Ishikawa (cell line): Measurements from ENCODE around the gene KCNH5.

ENCODE experiments used
- EP300 ChIP-seq: IDR thresholded peaks from 2 replicates; pipeline ENCODE4 v1.6.1; 2012; ENCODE audit warnings: borderline replicate concordance
- FOXM1 ChIP-seq: IDR thresholded peaks from 2 replicates; pipeline ENCODE4 v1.6.1; 2012; ENCODE audit warnings: low read depth, borderline replicate concordance
- RAD21 ChIP-seq: IDR thresholded peaks from 2 replicates; pipeline ENCODE4 v1.6.1; 2012; ENCODE audit warnings: low read depth
- TAF1 ChIP-seq: IDR thresholded peaks from 2 replicates; pipeline ENCODE4 v1.6.1; 2012; ENCODE audit warnings: low read depth, mild to moderate bottlenecking
- YY1 ChIP-seq: IDR thresholded peaks from 2 replicates; pipeline ENCODE4 v1.6.1; 2012; ENCODE audit warnings: low read depth
- TF ChIP-seq, protein P1 (sequence below): IDR thresholded peaks from 2 replicates; pipeline ENCODE4 v1.6.1; 2012
- TF ChIP-seq, protein P2 (sequence below): IDR thresholded peaks from 2 replicates; pipeline ENCODE4 v1.6.1; 2012; ENCODE audit warnings: low read depth, mild to moderate bottlenecking
- TF ChIP-seq, protein P3 (sequence below): IDR thresholded peaks from 2 replicates; pipeline ENCODE4 v1.6.1; 2012

DNA sequence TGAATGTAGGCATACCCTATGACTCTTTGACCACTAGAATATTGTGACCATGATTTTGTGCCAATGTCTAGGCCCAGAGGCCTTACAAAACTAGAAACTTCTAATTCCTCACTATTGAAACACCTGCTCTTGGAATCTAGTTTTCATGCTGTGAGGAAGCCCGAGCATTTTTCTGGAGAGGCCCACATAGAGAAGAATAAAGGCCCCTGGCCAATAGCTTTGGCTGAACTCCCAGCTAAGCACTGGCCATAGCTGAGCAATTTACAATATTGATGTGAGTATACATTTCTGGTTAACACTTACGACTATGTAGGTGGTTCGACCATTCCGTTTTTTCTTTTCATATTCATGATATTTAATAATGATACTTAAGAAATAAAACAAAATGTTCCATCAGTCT, 190.3 kb downstream of the KCNH5 start:
- TF ChIP-seq, protein P1, sequence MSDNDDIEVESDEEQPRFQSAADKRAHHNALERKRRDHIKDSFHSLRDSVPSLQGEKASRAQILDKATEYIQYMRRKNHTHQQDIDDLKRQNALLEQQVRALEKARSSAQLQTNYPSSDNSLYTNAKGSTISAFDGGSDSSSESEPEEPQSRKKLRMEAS, result no peak
- no peak for TF ChIP-seq FOXM1
- TF ChIP-seq, protein P2, sequence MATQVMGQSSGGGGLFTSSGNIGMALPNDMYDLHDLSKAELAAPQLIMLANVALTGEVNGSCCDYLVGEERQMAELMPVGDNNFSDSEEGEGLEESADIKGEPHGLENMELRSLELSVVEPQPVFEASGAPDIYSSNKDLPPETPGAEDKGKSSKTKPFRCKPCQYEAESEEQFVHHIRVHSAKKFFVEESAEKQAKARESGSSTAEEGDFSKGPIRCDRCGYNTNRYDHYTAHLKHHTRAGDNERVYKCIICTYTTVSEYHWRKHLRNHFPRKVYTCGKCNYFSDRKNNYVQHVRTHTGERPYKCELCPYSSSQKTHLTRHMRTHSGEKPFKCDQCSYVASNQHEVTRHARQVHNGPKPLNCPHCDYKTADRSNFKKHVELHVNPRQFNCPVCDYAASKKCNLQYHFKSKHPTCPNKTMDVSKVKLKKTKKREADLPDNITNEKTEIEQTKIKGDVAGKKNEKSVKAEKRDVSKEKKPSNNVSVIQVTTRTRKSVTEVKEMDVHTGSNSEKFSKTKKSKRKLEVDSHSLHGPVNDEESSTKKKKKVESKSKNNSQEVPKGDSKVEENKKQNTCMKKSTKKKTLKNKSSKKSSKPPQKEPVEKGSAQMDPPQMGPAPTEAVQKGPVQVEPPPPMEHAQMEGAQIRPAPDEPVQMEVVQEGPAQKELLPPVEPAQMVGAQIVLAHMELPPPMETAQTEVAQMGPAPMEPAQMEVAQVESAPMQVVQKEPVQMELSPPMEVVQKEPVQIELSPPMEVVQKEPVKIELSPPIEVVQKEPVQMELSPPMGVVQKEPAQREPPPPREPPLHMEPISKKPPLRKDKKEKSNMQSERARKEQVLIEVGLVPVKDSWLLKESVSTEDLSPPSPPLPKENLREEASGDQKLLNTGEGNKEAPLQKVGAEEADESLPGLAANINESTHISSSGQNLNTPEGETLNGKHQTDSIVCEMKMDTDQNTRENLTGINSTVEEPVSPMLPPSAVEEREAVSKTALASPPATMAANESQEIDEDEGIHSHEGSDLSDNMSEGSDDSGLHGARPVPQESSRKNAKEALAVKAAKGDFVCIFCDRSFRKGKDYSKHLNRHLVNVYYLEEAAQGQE, result no peak
- no peak for TF ChIP-seq EP300
- TF ChIP-seq RAD21, result no peak
- TF ChIP-seq, protein P3, sequence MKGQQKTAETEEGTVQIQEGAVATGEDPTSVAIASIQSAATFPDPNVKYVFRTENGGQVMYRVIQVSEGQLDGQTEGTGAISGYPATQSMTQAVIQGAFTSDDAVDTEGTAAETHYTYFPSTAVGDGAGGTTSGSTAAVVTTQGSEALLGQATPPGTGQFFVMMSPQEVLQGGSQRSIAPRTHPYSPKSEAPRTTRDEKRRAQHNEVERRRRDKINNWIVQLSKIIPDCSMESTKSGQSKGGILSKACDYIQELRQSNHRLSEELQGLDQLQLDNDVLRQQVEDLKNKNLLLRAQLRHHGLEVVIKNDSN, result no peak
- no peak for TF ChIP-seq YY1
- no peak for TF ChIP-seq TAF1
